ENCODE data around the gene FBF1.

FBF1 gene

DNA sequence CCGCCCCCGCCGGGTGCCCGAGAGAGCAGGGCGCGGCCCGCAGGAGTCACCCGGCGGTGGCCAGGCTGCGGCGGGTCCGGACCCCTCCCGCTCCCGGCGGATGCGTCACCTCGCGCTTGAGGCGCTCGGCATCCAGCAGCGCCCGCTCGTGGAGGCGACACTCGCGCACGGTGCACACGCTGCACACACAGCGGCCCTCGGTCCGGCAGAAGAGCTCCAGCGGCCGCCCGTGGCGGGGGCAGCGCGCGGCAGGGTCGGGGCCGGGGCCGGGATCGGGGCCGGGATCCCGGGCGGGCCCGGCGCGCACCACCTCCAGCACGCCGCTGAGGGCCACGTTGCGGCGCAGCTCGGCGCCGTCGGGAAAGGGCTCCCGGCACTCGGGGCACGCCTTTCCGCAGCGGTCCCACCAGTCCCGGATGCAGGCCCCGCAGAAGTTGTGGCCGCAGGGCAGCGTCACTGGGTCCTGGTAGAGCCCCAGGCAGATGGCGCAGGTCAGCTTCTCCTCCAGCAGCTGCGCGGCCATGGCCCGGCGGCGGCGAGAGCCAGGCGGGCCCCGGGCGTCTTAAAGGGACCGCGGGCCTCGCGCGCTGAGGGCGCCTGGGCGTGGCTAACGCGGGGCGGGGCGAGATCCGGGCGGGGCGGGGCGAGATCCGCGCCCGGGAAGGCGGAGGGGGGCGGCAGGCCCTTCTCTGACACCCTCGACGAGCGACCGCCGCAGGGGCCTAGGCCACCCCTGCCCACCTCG is 44.3 kb downstream of the FBF1 start, which contains the start of gene TRIM65:
TRIM65 (minus strand) TSS at position 537 of the 745 bp plus-strand sequence; CDS start at position 523, 14 bp downstream.
- CTCF ChIA-PET: interaction anchor here (0.6 to 4.3 kb wide), 15 partner anchors 8 to 120 kb away, joined by 3 to 28 read pairs (median 4); partner anchors contain the start of genes MRPL38, TRIM47 and WBP2
- 0 out of 2 replicates have a peak, but pooled peaks have one; percentile 5 for TF ChIP-seq ZEB2 (tag by site-specific recombination; IDR thresholded peaks at IDR 0.05)
- TF ChIP-seq ZNF596 (tag by site-specific recombination; IDR thresholded peaks at IDR 0.05): no peak
- no peak for TF ChIP-seq ZNF707 (tag by site-specific recombination; IDR thresholded peaks at IDR 0.05)
- peak; percentile 70 for TF ChIP-seq KLF9 (tag by site-specific recombination; IDR thresholded peaks at IDR 0.05; ENCODE audit: low read depth)
- no peak for TF ChIP-seq ZNF19 (tag by site-specific recombination; IDR thresholded peaks at IDR 0.05; ENCODE audit: low read depth)
- no peak for TF ChIP-seq ZNF670 (tag by site-specific recombination; IDR thresholded peaks at IDR 0.05; ENCODE audit: low read depth)
- TF ChIP-seq, protein P1, sequence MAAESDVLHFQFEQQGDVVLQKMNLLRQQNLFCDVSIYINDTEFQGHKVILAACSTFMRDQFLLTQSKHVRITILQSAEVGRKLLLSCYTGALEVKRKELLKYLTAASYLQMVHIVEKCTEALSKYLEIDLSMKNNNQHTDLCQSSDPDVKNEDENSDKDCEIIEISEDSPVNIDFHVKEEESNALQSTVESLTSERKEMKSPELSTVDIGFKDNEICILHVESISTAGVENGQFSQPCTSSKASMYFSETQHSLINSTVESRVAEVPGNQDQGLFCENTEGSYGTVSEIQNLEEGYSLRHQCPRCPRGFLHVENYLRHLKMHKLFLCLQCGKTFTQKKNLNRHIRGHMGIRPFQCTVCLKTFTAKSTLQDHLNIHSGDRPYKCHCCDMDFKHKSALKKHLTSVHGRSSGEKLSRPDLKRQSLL (tag by site-specific recombination; IDR thresholded peaks at IDR 0.05): peak; percentile 19; the same call in 1 of the 2 replicates
- TF ChIP-seq ZNF768 (tag by site-specific recombination; IDR thresholded peaks at IDR 0.05): peak; percentile 14; the same call in 1 of the 2 replicates
- no peak for TF ChIP-seq FEZF1 (tag by site-specific recombination; IDR thresholded peaks at IDR 0.05)
- TF ChIP-seq ZNF76 (tag by site-specific recombination; IDR thresholded peaks at IDR 0.05; ENCODE audit: borderline replicate concordance, low read depth): peak; percentile 70; the same call in 1 of the 2 replicates
- TF ChIP-seq ZIC2 (tag by site-specific recombination; IDR thresholded peaks at IDR 0.05): peak; percentile 50; the same call in 1 of the 2 replicates
- no peak for TF ChIP-seq ZNF311 (tag by site-specific recombination; IDR thresholded peaks at IDR 0.05; ENCODE audit: borderline replicate concordance)
- no peak for TF ChIP-seq ZNF585B (tag by site-specific recombination; IDR thresholded peaks at IDR 0.05)
- TF ChIP-seq, protein P2, sequence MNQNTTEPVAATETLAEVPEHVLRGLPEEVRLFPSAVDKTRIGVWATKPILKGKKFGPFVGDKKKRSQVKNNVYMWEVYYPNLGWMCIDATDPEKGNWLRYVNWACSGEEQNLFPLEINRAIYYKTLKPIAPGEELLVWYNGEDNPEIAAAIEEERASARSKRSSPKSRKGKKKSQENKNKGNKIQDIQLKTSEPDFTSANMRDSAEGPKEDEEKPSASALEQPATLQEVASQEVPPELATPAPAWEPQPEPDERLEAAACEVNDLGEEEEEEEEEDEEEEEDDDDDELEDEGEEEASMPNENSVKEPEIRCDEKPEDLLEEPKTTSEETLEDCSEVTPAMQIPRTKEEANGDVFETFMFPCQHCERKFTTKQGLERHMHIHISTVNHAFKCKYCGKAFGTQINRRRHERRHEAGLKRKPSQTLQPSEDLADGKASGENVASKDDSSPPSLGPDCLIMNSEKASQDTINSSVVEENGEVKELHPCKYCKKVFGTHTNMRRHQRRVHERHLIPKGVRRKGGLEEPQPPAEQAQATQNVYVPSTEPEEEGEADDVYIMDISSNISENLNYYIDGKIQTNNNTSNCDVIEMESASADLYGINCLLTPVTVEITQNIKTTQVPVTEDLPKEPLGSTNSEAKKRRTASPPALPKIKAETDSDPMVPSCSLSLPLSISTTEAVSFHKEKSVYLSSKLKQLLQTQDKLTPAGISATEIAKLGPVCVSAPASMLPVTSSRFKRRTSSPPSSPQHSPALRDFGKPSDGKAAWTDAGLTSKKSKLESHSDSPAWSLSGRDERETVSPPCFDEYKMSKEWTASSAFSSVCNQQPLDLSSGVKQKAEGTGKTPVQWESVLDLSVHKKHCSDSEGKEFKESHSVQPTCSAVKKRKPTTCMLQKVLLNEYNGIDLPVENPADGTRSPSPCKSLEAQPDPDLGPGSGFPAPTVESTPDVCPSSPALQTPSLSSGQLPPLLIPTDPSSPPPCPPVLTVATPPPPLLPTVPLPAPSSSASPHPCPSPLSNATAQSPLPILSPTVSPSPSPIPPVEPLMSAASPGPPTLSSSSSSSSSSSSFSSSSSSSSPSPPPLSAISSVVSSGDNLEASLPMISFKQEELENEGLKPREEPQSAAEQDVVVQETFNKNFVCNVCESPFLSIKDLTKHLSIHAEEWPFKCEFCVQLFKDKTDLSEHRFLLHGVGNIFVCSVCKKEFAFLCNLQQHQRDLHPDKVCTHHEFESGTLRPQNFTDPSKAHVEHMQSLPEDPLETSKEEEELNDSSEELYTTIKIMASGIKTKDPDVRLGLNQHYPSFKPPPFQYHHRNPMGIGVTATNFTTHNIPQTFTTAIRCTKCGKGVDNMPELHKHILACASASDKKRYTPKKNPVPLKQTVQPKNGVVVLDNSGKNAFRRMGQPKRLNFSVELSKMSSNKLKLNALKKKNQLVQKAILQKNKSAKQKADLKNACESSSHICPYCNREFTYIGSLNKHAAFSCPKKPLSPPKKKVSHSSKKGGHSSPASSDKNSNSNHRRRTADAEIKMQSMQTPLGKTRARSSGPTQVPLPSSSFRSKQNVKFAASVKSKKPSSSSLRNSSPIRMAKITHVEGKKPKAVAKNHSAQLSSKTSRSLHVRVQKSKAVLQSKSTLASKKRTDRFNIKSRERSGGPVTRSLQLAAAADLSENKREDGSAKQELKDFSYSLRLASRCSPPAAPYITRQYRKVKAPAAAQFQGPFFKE (tag by site-specific recombination; IDR thresholded peaks at IDR 0.05; ENCODE audit: borderline replicate concordance): no peak
- 0 out of 2 replicates have a peak, but pooled peaks have one; percentile 17 for TF ChIP-seq ZNF677 (tag by site-specific recombination; IDR thresholded peaks at IDR 0.05)
- TF ChIP-seq SP2 (tag by site-specific recombination; IDR thresholded peaks at IDR 0.05): peak; percentile 52
- TF ChIP-seq YY2 (tag by site-specific recombination; IDR thresholded peaks at IDR 0.05): peak; percentile 72; the same call in 1 of the 2 replicates
- TF ChIP-seq, protein P3, sequence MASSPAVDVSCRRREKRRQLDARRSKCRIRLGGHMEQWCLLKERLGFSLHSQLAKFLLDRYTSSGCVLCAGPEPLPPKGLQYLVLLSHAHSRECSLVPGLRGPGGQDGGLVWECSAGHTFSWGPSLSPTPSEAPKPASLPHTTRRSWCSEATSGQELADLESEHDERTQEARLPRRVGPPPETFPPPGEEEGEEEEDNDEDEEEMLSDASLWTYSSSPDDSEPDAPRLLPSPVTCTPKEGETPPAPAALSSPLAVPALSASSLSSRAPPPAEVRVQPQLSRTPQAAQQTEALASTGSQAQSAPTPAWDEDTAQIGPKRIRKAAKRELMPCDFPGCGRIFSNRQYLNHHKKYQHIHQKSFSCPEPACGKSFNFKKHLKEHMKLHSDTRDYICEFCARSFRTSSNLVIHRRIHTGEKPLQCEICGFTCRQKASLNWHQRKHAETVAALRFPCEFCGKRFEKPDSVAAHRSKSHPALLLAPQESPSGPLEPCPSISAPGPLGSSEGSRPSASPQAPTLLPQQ (tag by site-specific recombination; IDR thresholded peaks at IDR 0.05): peak; percentile 77
- no peak for TF ChIP-seq BCL11A (tag by site-specific recombination; IDR thresholded peaks at IDR 0.05; ENCODE audit: low read depth)
- peak; percentile 76; the same call in 1 of the 2 replicates for TF ChIP-seq KLF8 (tag by site-specific recombination; IDR thresholded peaks at IDR 0.05)
- TF ChIP-seq ZNF138 (tag by site-specific recombination; IDR thresholded peaks at IDR 0.05; ENCODE audit: borderline replicate concordance): no peak
- TF ChIP-seq TCF7L2 (IDR thresholded peaks at IDR 0.05; ENCODE audit: borderline replicate concordance, low read depth, low read length): no peak
- no peak for TF ChIP-seq IKZF3 (tag by site-specific recombination; IDR thresholded peaks at IDR 0.05)
- TF ChIP-seq ZNF223 (tag by site-specific recombination; IDR thresholded peaks at IDR 0.05): no peak
- no peak for TF ChIP-seq ZNF658 (tag by site-specific recombination; IDR thresholded peaks at IDR 0.05)
- no peak for TF ChIP-seq ZFP3 (tag by site-specific recombination; IDR thresholded peaks at IDR 0.05; ENCODE audit: low read depth)
- TF ChIP-seq ZBTB1 (tag by site-specific recombination; IDR thresholded peaks at IDR 0.05): no peak
- peak; percentile 10; the same call in 1 of the 2 replicates for TF ChIP-seq ZXDB (tag by site-specific recombination; IDR thresholded peaks at IDR 0.05)
- no peak for TF ChIP-seq ZNF354C (tag by site-specific recombination; IDR thresholded peaks at IDR 0.05; ENCODE audit: borderline replicate concordance, low read depth)
- 0 out of 2 replicates have a peak, but pooled peaks have one; percentile 47 for TF ChIP-seq HOXC10 (CRISPR knock-in tag; IDR thresholded peaks at IDR 0.05)

More for the DNA sequence above, 44.3 kb downstream of the FBF1 start, which contains the start of gene TRIM65:
- Histone ChIP-seq H3K4me1 (ENCODE audit: control insufficient read depth, insufficient read depth, low read length) (peaks cover 10% of the 10 kb centered on the region), H3K27ac (ENCODE audit: extremely low read depth, low read depth, low read length) (peak within 1 kb of the TSS; percentile 98), H3K36me3 (ENCODE audit: control insufficient read depth in 2 of 2, insufficient read depth in 1 of 2, low read length in 2 of 2) (peaks cover 12 to 55% of the 10 kb centered on the region in 2 experiments), H3K9me3 (ENCODE audit: control insufficient read depth, insufficient read depth, low read depth, low read length) (no peaks in the 10 kb centered on the region), H3K4me3 (ENCODE audit: low read depth, low read length) (peak within 1 kb of the TSS; percentile 86)
- POLR2A ChIA-PET: interaction anchor here (0.6 to 3.2 kb wide), 17 partner anchors 8 to 118 kb away, joined by 3 to 19 read pairs (median 4); partner anchors contain the start of genes ACOX1, MRPL38, TEN1 and TRIM47

Measured in HEK293 (cell line).